OCI-LY1 (cell line): ENCODE measurements around the gene KRTAP10-10.
"Not testable (repeated sequence)": the region's sequence is repeated elsewhere in the genome, so short reads cannot be mapped to it uniquely, and the experiment has no call there.

Experiments used
- H2AFZ ChIP-seq: fragments of 200-600 bp; sonication (generic), shearing (Covaris generic); 2 replicates; pipeline ENCODE4 v1.6.0; 2014; ENCODE audit warnings: antibody characterized with exemption, mild to moderate bottlenecking, low read length
- H3F3A ChIP-seq: fragments of 200-600 bp; sonication (generic), shearing (Covaris generic); 2 replicates; pipeline ENCODE4 v1.6.0; 2014; ENCODE audit warnings: mild to moderate bottlenecking, antibody characterized with exemption, low read length, moderate library complexity; ENCODE audit not compliant: insufficient read depth
- H3K27ac ChIP-seq: fragments of 200-600 bp; sonication (generic); 2 replicates; pipeline ENCODE4 v1.5.1; 2014; ENCODE audit warnings: low read length, mixed run types, mild to moderate bottlenecking, low read depth; ENCODE audit not compliant: poor library complexity, severe bottlenecking
- H3K27me3 ChIP-seq: fragments of 200-600 bp; sonication (generic); 2 replicates; pipeline ENCODE4 v1.6.0; 2014; ENCODE audit warnings: antibody characterized with exemption, mild to moderate bottlenecking, low read length, moderate library complexity; ENCODE audit not compliant: insufficient read depth
- H3K36me3 ChIP-seq: fragments of 200-600 bp; sonication (generic); 2 replicates; pipeline ENCODE4 v1.6.1; 2014; ENCODE audit warnings: mild to moderate bottlenecking, antibody characterized with exemption, low read length, moderate library complexity, mixed read lengths; ENCODE audit not compliant: insufficient read depth
- H3K4me1 ChIP-seq: fragments of 200-600 bp; sonication (generic); 2 replicates; pipeline ENCODE4 v1.5.1; 2014; ENCODE audit warnings: mild to moderate bottlenecking, low read length, moderate library complexity; ENCODE audit not compliant: insufficient read depth, severe bottlenecking
- H3K4me2 ChIP-seq: fragments of 200-600 bp; sonication (generic), shearing (Covaris generic); 2 replicates; pipeline ENCODE4 v1.6.1; 2014; ENCODE audit warnings: low read length
- H3K4me3 ChIP-seq: fragments of 200-600 bp; sonication (generic); 2 replicates; pipeline ENCODE4 v1.5.1; 2014; ENCODE audit warnings: low read length, low read depth, mild to moderate bottlenecking, mixed read lengths; ENCODE audit not compliant: poor library complexity, severe bottlenecking
- H3K79me2 ChIP-seq: fragments of 200-600 bp; shearing (Covaris generic); 2 replicates; pipeline ENCODE4 v1.6.1; 2016; ENCODE audit warnings: mixed run types, low read length, mixed read lengths; ENCODE audit not compliant: insufficient read depth
- H3K9ac ChIP-seq: fragments of 200-600 bp; sonication (generic), shearing (Covaris generic); 2 replicates; pipeline ENCODE4 v1.6.1; 2014; ENCODE audit warnings: mild to moderate bottlenecking, low read length, mixed read lengths
- H3K9me2 ChIP-seq: fragments of 200-600 bp; sonication (generic), shearing (Covaris generic); 2 replicates; pipeline ENCODE4 v1.6.1; 2014; ENCODE audit warnings: low read depth, mild to moderate bottlenecking, low read length, mixed read lengths
- H3K9me3 ChIP-seq: fragments of 200-600 bp; shearing (Covaris generic); 2 replicates; pipeline ENCODE4 v1.6.1; 2014; ENCODE audit warnings: low read length, mixed read lengths
- H4K20me1 ChIP-seq: fragments of 200-600 bp; sonication (generic), shearing (Covaris generic); 2 replicates; pipeline ENCODE4 v1.6.0; 2016; ENCODE audit warnings: mild to moderate bottlenecking, low read length; ENCODE audit not compliant: insufficient read depth
- CTCF ChIP-seq: fragments of 200-600 bp; sonication (generic), shearing (Covaris generic); IDR thresholded peaks from 2 replicates; pipeline ENCODE4 v1.5.1; 2017; ENCODE audit warnings: mild to moderate bottlenecking, antibody characterized with exemption, low read length, moderate library complexity, mixed read lengths
- EZH2 ChIP-seq: fragments of 200-600 bp; sonication (generic), shearing (Covaris generic); IDR thresholded peaks from 2 replicates; pipeline ENCODE4 v1.8.0; 2017; ENCODE audit warnings: borderline replicate concordance, mixed run types, mild to moderate bottlenecking, antibody characterized with exemption, low read length, moderate library complexity, mixed read lengths

Gene KRTAP10-10

GRCh38 chr21:44603911-44604310 lies 33.2 kb upstream of the KRTAP10-10 start:
- Histone ChIP-seq H3K4me2 (no peak overlapping the region), H3K4me1 (no peaks in the 10 kb centered on the region), H3K9ac (no peak overlapping the region), H3K79me2 (no peaks in the 10 kb centered on the region), H4K20me1 (no peaks in the 10 kb centered on the region), H3K4me3 (no peak overlapping the region), H3K36me3 (no peaks in the 10 kb centered on the region), H3K27me3 (no peaks in the 10 kb centered on the region), H3F3A (no peaks in the 10 kb centered on the region), H3K9me3 (no peaks in the 10 kb centered on the region), H3K27ac (no peak overlapping the region), H2AFZ (no peak overlapping the region), H3K9me2 (no peaks in the 10 kb centered on the region)
- TF ChIP-seq EZH2 (no peak), CTCF (no peak)

GRCh38 chr21:44606495-44606894 lies 30.7 kb upstream of the KRTAP10-10 start:
- Histone ChIP-seq H3K79me2 (no peaks in the 10 kb centered on the region), H3K4me3 (no peak overlapping the region), H3K36me3 (no peaks in the 10 kb centered on the region), H3K9me2 (no peaks in the 10 kb centered on the region), H3K9me3 (0 out of 2 replicates have a peak, but pooled peaks cover 2% of the 10 kb centered on the region), H3K9ac (no peak overlapping the region), H4K20me1 (no peaks in the 10 kb centered on the region), H3K27ac (no peak overlapping the region), H3F3A (no peaks in the 10 kb centered on the region), H3K27me3 (no peaks in the 10 kb centered on the region), H3K4me2 (no peak overlapping the region), H3K4me1 (no peaks in the 10 kb centered on the region), H2AFZ (no peak overlapping the region)
- TF ChIP-seq CTCF (no peak), EZH2 (no peak)

GRCh38 chr21:44609193-44609592 lies 28.0 kb upstream of the KRTAP10-10 start:
- H3K4me2 ChIP-seq: no peak overlapping the region
- H3K4me1 ChIP-seq: no peaks in the 10 kb centered on the region
- H3K36me3 ChIP-seq: no peaks in the 10 kb centered on the region
- H3K9me3 ChIP-seq: 0 out of 2 replicates have a peak, but pooled peaks cover 2% of the 10 kb centered on the region
- H4K20me1 ChIP-seq: no peaks in the 10 kb centered on the region
- H3K4me3 ChIP-seq: no peak overlapping the region
- TF ChIP-seq CTCF (no peak), EZH2 (no peak)
- H3K27me3 ChIP-seq: no peaks in the 10 kb centered on the region
- no peaks in the 10 kb centered on the region for H3F3A ChIP-seq
- no peak overlapping the region for H2AFZ ChIP-seq
- H3K9me2 ChIP-seq: no peaks in the 10 kb centered on the region
- H3K79me2 ChIP-seq: no peaks in the 10 kb centered on the region
- H3K27ac ChIP-seq: no peak overlapping the region
- H3K9ac ChIP-seq: no peak overlapping the region

DNA sequence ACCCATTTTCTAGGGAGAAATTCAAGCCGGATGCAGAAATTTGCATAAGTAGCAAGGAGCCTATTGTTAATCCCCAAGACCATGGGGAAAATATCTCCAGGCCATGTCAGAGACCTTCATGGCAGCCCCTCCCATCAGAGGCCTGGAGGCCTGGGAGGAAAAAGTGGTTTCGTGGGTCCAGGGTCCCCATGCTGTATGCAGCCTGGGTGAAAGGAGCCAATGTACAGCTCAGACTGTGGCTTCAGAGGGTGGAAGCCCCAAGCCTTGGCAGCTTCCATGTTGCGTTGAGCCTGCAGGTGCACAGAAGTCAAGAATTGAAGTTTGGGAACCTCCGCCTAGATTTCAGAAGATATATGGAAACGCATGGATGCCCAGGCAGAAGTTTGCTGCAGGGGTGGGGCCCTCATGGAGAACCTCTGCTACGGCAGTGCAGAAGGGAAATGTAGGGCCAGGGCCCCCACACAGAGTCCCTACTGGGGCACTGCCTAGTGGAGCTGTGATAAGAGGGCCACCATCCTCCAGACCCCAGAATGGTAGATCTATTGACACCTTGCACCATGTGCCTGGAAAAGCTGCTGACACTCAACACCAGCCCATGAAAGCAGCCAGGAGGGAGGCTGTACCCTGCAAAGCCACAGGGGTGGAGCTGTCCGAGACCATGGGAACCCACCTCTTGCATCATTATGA lies 26.9 kb upstream of the KRTAP10-10 start:
- not testable (repeated sequence) for H3K79me2 ChIP-seq, H3K9me3 ChIP-seq, H3K4me3 ChIP-seq, H3K9me2 ChIP-seq, H3K4me2 ChIP-seq, H2AFZ ChIP-seq, H4K20me1 ChIP-seq, H3K27me3 ChIP-seq, H3K4me1 ChIP-seq, H3F3A ChIP-seq, H3K36me3 ChIP-seq, H3K27ac ChIP-seq, H3K9ac ChIP-seq
